GM10266 (cell line): Measurements from ENCODE around the gene FRY.

ENCODE experiments used
- DNase-seq: peaks from one replicate; pipeline ENCODE4 v3.0.0; 2012; ENCODE audit errors: extremely low spot score
- CTCF ChIP-seq: IDR thresholded peaks from 2 replicates; pipeline ENCODE4 v1.5.1; 2012; ENCODE audit warnings: mild to moderate bottlenecking, low read depth; ENCODE audit not compliant: control insufficient read depth, insufficient read depth; ENCODE audit errors: missing control alignments

The FRY gene

GRCh38 chr13:32063619-32064233, 32.2 kb downstream of the FRY start:
- TF ChIP-seq CTCF: no peak
- DNase-seq: no peak

- DNase-seq: no peak
- TF ChIP-seq CTCF: no peak
Observed at GRCh38 chr13:32067149-32067961, 35.8 kb downstream of the FRY start.

- no peak for DNase-seq
- TF ChIP-seq CTCF: no peak
Observed at GRCh38 chr13:32068255-32068654, 36.7 kb downstream of the FRY start.

GRCh38 chr13:32073180-32073864, 41.7 kb downstream of the FRY start:
- TF ChIP-seq CTCF: no peak

GRCh38 chr13:32075170-32075851, 43.7 kb downstream of the FRY start:
- TF ChIP-seq CTCF: no peak
- no peak for DNase-seq

More at GRCh38 chr13:32073180-32073864, 41.7 kb downstream of the FRY start:
- DNase-seq: no peak

GRCh38 chr13:32079587-32079986, 48.0 kb downstream of the FRY start:
- DNase-seq: no peak
- no peak for TF ChIP-seq CTCF
